Measurements from ENCODE around the gene ADRM1.

ADRM1 gene

GRCh38 chr20:62352402-62353288 lies 49.8 kb downstream of the ADRM1 start:
- in situ Hi-C loops (cut with MboI; ENCODE audit: low sequenced_read_pairs), result no loop called here

DNA sequence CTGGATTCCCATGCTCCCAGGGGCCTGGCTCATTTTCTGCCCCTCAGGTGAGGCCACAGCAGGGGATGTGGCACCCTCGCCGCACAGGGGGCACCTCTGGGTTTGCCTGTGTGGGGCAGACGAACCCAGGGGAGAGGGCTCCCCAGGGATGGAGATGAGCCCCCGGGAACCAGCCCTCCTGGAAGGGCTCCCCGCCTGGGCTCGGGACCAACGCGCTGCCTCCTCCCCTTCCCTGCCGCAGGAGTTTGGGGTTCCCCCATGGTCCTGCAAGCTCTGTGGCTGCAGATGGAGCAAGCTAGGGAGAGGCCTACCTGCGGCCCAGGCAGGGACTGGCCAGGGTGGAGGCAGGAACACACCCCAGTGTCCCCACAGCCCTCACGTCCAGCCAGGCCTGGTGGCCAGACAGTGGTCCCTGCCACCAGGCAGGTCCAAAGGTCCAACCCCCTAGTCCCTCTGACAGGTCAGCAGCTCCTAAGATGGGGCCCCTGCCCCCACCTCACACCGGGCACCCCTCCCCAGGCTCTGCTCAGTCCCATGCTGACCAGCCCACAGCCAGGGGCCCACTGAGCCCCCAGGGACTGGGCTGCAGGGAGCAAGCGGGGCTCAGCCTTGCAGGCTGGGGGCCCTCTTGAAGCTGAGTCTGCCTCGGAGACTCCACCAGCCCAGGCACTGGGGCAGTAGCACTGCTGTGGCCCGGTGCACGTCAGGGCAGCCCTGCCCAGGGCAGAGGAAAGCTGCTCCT lies 50.7 kb downstream of the ADRM1 start:
- in situ Hi-C loops (cut with MboI; ENCODE audit: low sequenced_read_pairs), result no loop called here

DNA sequence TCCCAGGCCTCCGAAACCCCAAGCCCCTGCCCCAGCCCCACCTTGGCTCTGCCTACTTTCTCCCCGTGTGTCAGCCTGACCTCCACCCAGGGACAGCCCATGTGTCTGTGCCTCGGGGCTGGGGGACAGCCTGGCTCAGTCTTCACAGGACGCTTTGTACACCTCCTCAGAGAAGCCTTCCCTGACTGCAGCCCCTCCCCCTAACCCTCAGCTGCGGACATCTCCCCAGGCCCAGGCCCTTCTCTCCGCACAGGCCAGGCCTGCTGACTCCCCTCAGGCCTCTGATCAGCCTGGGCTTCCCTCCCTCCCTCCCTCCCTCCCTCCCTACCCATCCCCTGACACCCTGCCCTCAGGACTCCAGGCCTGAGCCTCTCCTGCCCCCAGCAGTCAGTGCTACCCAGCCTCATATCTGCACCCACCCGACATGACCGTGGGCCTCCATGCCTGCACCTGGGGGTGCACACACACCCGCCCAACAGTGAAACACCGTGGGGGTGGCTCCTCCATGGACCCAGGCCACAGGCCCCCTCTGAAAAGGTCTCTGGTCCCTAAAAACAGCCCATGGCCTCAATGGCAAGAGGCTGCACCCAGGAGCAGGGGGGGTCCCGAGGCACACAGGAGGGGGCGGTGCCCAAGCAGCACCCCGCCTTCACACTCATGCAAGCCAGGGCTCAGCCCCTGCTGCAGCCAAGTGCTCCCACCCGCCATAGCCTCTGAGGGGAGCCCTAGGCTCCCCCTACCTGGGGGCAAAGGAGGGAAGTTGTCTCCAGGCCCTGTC lies 51.4 kb downstream of the ADRM1 start:
- in situ Hi-C loops (cut with MboI; ENCODE audit: low sequenced_read_pairs), result no loop called here

- in situ Hi-C loops (cut with MboI; ENCODE audit: low sequenced_read_pairs), result no loop called here
Measured at GRCh38 chr20:62354811-62355341, 52.1 kb downstream of the ADRM1 start.

DNA sequence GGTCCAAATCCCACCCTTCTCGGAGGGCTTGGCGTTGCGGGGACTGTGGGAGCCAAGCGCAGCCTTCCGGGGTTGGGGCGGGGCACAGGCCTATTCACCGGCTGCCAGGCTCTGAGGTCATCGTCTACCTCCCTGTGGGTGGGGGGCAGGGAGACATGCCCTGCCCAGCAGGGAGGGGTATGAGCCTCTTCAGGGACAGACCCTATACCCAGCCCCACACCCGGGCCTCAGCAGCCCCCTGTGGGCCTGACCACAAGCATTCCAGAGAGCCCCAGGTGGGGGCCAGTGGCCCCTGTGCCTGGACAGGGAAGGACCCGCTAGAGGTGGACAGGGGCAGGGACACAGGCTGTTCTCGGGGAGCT lies 52.7 kb downstream of the ADRM1 start:
- in situ Hi-C loops (cut with MboI; ENCODE audit: low sequenced_read_pairs), result no loop called here

DNA sequence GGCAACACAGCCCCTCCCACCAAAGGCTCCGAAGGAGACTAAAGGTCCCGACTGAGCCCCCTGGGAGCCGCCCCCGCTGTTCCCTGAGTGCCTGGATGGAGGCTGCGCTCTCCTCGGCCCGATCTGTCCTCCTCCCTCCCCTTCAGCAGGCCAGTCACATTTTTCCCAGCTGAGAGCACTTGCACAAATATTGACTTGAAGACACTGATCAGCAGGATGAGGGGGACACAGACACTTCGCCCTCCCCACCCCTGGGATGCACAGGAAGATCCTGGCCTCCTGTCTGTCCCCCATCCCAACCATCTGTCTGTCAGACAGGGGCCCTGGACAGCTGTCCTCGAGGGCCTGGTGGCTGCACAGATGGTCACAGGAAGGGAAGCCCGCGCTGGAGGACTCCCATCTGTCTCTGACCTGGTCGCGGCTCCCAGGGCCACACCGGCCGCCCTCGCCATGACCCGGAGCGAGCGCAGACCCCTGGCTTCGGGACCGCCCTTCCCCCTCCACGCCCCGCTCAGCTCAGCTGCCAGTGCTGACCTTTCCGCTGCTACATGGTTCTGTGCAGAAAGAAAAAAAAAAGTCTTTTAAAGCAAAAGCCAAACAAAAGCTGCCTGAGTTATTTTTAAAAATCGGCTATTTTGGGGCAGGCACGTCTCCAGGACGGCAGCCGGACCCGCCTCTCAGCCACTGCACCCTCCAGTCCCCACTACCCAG lies 53.2 kb downstream of the ADRM1 start:
- in situ Hi-C loops (cut with MboI; ENCODE audit: low sequenced_read_pairs), result no loop called here

GRCh38 chr20:62356589-62357186 lies 53.9 kb downstream of the ADRM1 start:
- in situ Hi-C loops (cut with MboI; ENCODE audit: low sequenced_read_pairs), result no loop called here

DNA sequence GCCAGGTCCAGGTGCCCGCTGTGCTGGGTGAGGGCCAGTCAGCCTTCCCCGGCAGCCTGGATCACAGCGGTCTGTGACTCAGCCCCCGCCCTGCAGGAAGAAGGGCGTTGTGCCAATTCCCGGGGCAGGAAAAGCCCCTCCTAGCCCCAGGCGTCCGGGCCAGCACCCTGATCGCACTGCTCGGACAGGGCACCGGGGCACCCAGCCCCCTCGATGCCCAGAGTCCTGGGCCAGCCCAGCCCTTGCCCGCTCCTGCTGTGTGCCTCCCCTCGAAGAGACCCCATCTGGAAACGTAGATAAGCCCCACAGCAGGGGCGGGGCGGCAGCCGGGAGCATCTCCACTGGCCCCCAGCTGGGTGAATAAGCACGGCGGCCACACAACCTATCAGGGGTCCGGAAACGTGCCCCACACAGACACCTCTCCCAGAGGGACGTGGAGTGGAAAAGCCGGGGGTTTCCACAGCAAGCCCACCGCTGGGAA lies 54.4 kb downstream of the ADRM1 start:
- in situ Hi-C loops (cut with MboI; ENCODE audit: low sequenced_read_pairs), result no loop called here

DNA sequence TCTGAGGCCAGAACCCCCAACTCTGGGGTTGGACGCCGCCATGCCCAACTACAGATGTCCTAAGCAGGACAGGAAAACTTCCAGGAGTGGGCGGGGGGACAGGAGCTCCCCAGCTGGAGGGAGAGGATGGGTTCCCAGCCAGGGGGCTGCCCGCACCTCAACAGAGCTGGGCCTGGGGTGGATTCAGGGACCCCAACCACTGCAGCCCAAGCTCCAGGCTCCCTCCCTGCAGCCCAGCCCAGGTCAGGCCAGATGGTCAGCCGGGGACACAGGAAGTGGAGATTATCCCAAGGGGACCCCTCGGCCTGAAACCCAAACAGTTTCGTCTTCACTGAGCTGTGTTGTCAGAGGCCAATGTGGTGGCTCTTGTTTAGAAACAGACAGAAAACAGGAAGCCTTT lies 54.9 kb downstream of the ADRM1 start:
- in situ Hi-C loops (cut with MboI; ENCODE audit: low sequenced_read_pairs), result no loop called here
